GM21360 (cell line): Measurements from ENCODE around the gene C7orf25.
A peak's percentile ranks its signal among the peaks of the same experiment; 100 is the strongest.

Experiments
- ATAC-seq: cut with Tn5 transposase; IDR thresholded peaks from one replicate; pipeline ENCODE4 v1.9.1; 2021; ENCODE audit warnings: mild to moderate bottlenecking, moderate library complexity; ENCODE audit not compliant: unreplicated experiment

C7orf25 gene

DNA sequence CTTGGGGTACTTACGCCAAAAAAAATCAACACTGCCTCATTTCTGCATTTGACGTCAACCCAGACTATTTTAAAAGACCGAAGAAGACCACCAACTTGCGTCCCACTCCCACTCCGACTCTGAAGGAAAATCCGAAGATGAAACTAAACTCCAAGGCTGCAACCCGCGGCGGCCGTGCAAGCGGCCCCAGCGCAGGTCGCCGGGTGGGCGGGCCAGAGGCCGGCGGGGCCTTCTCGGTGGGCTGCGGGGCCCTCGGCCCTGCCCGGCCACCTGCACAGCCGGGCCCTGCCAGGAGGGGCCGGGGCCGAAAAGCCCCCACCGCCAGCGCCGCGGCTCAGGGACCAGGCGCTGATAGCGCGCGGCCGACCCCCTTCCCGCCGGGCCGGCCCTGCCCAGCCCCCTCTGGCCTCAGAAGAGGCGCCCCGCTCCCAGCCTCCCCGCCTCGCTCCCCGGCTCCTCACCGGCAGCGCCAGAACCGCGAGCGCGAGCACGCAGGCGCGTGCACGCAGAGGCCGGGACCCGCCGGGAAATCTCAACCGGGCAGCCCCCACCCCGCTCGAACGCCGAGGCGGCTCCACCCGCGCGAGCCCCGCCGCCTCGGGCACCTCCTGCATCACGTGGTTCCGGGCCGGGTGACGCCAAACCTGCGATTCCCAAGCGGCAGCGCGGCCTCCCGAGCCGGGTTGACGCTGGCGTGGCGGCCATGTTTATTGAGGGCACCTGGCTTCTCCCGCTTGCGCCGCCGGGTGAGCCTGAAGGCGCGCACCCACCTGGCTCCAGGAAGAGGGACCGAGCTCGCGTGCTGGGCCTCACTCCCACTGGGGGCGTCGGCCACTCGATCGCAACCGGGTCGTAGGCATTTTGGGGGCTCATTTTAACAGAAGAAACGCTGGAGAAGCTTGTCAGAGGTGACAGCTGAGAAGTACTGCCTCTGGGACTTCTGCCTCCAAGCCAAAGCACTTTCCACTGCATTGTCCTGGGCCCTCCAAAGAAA, at the start of gene C7orf25:
TSS of gene C7orf25 (minus strand) at position 617 of the 994 bp plus-strand sequence. CDS start 1,170 bp downstream, outside the sequence.
- ATAC-seq: peak; percentile 91

DNA sequence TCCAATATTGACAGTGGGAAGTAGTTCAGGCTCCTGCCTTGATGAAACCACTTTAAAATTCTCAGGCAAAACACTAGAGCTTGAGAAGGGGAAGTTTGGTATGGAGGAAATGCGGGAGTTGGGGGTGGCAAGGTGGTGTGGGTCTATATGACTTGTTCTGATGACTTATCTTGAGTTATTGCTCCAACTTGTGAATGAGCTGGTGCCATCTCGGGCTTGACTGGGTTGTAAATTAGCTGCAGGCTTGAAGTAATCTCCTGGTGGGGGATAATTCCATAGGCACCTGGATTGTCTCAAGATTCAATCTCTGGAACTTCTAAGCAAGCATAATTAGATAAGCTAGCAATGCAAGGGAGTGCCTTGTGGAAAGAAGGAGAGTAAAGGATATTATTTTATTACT, 49.3 kb upstream of the C7orf25 start:
- no peak for ATAC-seq

DNA sequence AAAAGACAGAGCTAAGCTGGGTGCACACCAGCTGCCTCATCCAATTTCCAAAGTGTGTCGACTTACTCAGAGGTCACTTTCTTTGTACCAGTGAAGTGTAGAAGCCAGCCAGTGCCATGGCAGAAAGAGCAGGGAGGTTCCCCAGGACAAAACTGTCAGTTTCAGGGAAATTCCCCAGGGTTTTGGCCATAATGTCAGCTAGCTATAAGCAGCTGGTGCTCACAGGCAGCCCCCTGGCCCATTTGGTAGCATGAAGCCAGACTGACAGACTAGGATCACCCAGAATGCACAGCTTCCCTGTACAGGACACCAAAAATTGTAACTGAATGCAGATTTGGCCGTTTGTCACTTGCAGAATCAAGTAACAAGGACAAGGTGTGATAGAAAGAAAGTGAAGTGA, 48.9 kb upstream of the C7orf25 start:
- no peak for ATAC-seq

DNA sequence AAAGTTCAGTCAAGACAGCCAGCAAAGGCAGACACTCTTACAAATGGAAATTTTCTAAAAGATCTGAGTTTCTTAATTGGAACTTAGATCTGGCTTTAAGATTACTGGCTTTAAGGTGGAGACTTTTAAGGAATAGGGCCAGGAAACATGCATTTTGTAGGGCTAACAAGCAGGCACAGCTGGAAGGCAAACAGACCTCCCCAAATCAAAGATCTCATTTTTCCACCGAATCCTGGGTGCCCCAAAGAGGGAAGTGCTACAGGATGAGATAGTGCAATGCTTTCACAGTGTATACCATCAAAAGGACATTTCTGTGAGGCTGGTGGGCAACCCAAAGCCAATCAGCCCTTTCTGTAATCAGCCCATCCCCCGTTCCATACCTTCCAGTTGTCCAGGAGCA, 47.7 kb upstream of the C7orf25 start:
- no peak for ATAC-seq

DNA sequence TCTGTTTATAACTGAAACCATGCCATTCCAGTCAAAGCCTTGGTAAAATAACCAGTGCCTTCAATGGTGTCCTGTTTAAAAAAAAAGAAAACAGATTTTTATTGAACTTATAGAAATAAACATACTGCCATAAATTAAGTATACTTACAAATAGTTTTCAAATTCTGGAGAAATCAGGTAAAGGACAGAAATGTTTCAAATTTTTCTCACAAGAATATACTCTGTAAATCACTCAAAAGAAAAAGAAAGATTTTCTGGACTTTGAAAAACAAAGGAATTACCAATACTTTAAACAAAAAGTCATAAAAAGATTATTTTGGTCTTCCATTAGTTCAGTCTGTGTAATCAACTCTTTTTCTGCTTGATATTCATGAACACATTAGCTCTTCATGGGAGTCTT, 44.2 kb upstream of the C7orf25 start:
- no peak for ATAC-seq

DNA sequence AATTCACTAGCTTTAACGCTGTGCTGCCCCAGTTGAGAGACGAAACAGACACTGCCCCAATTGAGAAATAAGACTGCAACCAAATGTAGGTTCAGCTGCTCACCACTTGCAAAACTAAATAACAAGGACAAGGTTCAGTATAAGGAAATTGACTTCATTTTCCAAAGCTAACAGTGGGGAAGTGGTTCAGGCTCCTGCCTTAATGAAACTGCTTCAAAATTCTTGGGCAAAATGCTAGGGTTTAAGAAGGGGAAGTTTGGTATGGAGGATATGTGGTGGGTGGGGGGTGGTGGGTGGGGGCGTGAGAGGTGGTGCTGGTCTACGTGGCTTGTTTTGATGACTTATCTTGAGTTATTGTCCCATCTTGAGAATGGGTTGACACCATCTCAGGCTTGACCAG, 42.1 kb upstream of the C7orf25 start:
- ATAC-seq: no peak

DNA sequence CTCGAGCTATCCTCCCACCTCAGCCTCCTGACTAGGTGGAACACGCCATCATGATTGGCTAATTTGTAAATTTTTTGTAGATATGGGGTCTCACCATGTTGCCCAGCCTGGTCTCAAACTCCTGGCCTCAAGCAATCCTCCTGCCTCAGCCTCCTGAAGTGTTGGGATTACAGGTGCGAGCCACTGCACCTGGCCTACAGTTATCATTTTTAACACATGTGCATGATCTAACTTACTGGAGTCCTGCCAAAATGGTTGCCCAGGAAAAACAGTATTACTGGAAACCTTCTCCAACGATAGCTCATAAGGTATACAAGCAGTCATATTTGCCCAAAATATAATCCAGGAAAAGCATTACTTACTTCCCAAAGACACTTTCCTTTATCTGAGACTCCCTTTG, 40.5 kb upstream of the C7orf25 start:
- ATAC-seq: no peak

DNA sequence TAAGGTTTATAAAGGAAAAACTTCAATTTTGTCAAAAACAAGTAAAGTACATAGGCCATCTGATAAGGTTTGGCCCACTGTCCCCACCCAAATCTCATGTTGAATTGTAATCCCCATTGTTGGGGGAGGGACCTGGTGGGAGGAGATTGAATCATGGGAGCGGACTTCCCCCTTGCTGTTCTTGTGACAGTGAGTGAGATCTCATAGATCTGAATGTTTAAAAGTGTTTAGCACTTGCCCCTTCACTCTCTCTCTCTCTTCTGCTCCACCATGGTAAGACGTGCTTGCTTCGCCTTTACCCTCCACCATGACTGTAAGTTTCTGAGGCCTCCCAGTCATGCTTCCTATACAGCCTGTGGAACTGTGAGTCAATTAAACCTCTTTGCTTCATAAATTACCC, 38.5 kb upstream of the C7orf25 start:
- ATAC-seq: no peak

DNA sequence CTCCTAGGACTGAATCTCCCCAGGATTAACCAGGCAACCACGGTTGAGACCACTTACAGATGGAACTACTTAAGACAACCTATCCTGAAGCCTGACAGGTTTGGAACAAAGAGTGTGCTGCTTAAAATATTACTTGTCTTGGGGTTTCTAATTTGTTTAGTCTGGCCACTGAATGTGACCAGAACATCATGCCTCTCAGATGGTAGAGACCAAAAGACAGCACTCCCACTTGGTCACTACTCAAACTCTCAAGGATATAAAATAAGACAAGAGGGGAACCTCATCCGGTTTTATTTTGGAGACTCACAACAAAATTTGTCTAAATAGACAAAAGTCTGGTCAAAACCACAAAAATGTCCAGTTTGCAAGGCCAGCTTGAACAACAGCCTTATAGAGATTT, 35.7 kb upstream of the C7orf25 start:
- ATAC-seq: no peak

DNA sequence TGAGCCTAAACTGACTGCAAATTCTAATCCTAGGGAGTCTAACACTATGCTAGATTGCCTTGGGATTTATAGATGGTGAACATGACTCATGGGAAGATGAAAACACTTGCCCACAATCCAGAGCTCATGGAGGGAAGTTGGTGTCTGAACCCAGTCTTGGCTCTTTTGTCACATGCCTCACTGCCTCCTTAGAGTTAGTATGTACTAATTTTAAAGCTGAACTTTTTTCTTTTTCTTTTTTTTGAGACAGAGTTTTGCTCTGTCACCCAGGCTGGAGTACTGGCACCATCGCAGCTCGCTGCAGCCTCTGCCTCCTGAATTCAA, 34.7 kb upstream of the C7orf25 start:
- ATAC-seq: no peak

DNA sequence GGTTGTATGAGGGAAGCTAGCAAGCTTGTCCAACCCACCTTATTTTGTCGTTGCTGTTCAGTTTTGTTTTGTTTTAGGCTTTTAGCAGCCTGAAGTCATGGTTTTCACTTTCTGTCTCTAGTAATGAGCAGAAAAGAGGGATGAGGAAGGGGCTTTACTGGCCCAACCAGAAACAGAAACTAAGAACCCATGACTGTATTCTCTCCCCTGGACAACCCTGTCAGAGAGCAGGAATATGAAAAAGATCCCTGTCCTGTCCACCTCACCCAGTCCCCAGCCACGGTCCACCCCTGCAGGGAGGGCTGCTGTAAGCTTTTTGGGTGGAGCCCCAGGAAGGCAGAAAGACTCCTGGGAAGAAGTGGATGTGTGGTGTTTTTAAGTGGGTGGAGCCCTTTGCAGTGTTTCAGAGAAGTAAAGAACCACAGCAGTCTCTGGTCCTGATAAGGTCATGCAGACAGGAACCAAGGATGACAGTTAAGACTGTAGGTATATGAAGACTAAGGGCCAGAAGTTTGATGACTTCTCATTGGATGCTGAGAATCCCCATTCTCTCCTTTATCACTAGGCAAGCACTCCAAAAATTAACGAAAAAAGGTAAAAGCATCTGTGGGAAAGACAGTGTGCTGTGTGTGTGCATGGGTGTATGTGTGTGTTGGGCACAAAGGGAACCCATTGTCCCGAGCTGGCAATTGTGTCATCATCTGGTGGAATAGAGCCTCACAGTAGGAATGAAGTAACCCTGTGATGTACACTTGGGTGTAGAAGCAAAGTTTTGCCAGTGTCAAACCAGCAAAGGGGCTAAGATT, 34.2 kb upstream of the C7orf25 start:
- no peak for ATAC-seq

DNA sequence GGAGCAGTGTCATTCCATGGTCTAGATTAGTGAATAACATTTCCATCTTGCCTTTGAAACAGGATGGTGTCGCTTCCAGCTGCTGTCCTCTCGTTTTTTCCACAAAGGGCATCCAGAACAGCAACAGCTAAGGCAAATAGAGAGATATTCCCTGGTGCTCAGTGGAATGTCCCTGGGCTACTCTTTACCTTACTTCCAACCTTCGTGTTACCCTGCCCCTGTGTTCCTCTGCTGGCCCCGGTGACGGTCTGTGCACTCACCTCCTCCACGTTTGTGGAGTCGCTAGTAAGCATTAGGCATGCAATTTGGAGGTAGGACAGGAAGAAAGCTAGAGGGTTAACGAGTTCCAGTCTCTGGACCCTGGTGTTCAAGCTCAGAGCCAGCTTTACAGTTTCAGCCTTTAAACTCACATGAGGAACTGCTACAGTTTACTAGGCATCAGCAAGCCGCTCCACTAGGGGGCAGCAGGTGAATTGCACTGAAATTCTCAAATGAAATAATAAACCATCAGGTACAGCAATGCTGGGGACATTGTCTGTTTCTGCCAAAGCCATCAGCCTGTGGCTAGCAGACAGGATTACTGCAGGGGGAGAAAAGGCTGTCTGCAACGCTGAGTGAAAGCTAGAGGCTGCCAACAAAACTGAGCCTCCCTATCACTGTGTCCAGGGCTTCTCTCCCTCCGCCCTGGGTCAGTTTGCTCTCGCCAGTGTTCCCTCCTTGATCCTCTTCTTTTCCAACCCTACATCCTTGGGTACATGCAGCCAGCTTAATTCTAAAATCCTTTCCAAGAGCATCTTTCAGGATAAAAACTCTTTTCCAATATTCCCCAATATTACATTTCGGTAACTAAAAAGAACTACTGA, 29.3 kb upstream of the C7orf25 start:
- ATAC-seq: peak; percentile 52

DNA sequence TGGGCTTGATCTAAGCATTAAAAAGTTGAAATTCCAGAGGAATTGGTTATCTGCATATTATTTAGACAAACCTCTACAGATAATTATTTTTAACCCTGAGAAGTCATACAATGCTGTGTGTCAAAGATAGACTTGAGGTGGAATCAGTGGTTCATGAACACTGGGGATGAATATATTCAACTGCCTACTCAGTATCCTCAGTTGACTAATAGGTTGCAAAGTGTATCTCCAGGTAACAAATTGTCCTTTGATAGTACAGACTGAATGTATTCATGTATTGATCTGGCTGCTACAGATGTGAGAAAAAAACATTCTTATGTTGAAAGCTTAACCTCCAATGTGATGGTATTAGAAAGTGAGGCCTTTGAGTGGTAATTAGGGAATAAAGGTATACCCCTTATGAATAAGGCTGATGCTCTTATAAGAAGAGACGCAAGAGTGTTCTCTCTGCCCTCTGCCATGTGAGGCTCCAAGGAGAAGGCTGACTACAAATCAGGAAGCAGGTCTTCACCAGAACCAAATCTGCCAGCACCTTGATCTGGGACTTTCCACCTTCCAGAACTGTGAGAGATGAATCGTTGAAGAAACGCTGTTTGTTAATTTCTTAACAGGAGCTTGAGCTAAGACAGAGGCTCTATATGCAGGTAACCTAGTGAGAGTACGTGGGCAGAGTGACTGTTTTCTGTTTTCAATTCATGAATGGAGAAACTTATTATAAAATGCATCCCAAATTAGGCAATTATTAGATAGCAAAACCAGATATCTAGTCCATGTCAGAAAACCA, 27.8 kb upstream of the C7orf25 start:
- no peak for ATAC-seq

DNA sequence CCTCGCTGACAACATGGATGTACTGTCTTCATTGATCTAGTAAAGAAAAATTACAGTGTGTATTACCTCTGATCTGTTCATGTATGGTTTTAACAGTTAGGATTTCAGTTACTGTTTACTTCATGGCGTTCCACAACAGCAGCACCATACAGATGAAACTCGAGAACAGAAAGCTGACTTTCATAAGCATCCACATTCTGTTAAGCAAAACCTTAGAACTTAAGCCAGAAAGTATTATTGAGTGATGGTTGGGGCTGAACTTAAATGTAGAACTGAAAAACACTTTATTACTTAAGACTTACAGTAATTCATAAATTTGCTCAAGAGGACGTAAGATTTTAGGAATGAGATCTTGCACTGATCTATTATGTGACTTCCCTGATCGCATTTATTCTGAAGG, 24.0 kb upstream of the C7orf25 start:
- no peak for ATAC-seq

DNA sequence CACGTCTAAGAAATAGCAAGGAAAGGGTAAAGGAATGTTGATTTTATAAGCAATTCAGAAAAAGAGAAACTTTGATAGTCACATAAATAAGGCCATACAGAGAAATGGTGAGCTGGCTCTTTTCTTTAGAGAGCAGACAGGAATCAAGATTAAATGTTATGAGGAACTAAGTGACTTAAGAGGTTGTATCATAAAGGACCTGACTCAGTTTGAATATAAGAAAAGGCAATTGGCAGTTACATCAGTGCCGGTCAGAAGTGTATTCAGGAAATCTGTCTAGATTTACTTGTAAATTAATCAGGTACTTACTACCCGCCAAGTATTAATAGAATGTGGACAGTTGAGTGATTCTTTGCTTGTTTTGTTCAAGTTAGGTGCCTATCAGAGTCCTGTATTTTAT, 22.4 kb upstream of the C7orf25 start:
- ATAC-seq: no peak

DNA sequence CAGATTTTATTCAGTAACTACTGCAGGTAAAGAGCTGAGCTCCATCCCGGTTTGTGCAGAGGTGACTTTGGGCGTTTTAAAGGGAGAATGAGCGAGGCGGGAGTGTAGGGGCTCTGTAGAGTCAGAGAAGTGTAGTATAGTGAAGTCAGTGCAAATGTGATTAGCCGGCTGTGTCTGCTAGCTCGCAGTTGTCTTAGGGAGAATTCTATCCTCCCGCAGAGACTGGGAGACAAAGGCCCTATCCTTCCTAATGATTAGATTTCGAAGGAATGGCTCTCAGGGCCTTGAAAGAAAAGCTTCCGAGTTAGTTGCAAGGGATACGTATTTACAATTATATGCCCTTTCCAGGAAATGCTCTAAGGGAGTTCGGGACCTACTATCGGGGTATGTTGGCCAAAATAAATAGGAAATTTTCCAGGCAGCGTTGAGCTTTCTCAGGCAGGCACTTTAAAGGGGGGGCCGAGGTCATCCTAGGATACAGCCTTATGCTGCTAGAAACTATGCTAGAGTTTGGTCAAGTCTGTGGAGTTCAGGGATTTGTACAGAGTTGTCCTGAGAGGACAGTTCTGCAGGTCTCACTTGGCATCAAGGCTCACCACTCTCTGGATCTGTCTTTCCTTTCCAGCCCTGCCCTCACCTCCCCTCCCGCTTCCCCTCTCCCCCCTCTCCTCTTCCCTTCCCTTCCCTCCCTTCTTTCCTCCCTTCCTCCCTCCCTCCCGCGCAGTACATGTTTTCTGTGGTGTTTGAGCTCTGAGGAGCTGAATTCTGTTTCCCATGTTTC, 21.1 kb upstream of the C7orf25 start:
- ATAC-seq: no peak

DNA sequence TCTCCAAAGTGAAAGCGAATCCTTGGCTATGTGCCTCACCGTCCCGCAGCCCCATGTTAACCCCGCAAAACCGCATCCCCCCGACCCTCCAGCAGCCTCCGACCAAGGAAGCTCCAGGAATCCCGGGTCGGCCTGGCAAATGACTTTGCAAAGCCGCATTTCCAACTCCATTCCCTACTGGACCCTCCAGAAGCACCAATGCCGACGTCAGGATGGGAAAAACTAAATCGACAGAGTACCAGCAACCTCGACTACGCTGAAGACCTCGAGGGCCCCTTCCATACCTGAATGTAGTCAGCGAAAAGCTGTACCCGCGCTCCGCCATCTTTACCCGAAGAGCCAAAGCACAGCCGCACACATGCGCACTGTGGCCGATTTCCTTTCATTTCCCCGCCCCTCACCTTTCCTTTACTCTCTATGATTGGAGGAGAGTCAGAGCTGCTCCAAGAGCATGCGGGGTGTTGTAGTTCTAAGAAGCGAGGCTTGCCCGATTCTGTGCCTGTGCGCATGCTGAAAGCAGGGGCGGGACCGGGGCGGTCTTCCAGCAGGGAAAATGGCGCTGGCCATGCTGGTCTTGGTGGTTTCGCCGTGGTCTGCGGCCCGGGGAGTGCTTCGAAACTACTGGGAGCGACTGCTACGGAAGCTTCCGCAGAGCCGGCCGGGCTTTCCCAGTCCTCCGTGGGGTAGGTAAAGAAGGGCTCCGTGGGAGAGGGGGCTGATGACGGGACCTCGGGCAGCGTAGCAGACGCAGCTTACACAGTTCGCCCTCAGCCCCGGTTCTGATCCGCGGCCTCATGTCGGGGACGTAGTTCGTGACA, 20.2 kb upstream of the C7orf25 start, which contains the start of the genes MRPL32 and PSMA2:
TSS of gene MRPL32 (plus strand) at position 543 of the 818 bp plus-strand sequence. CDS start at position 554, 11 bp downstream.
TSS of gene PSMA2 (minus strand) at position 341 of the 818 bp plus-strand sequence. CDS start at position 325, 16 bp downstream.
- peak; percentile 97 for ATAC-seq

DNA sequence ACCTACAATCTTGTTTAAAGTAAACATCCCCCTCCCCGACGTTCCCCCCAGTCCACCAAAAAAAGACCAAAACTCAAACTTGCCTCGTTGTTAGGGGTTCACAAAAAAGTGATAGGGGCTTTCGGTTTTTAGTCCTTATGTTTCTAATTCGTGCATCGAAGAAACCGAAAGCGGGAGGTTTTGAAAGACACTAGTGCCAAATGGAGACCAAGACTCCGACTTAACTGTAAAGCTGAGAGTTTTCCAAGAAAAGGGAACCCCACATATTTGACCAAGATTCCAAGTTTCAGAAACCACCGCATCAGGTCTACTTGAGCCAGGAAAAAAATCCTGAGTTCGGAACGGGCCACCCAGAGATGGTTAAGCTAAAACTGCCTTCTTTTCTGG, 19.6 kb upstream of the C7orf25 start:
- no peak for ATAC-seq
